DOHH2 (cell line): ENCODE measurements around the gene AFAP1.

Experiments used
- CTCF ChIP-seq: fragments of 200-600 bp; sonication (generic); IDR thresholded peaks from one replicate; pipeline ENCODE4 v1.5.1; 2014; ENCODE audit warnings: antibody characterized with exemption, mild to moderate bottlenecking, low read depth, low read length; ENCODE audit not compliant: poor library complexity, severe bottlenecking
- EZH2phosphoT487 ChIP-seq: fragments of 200-600 bp; sonication (generic); IDR thresholded peaks from 2 replicates; pipeline ENCODE4 v1.6.1; 2017; ENCODE audit warnings: borderline replicate concordance, mild to moderate bottlenecking, antibody characterized with exemption, low read length, moderate library complexity, mixed read lengths

GRCh38 chr4:7950301-7951092 is 10.8 kb upstream of the AFAP1 start:
- no peak for TF ChIP-seq CTCF
- TF ChIP-seq EZH2phosphoT487: no peak
